GM18870 (cell line): ENCODE results near the gene GARIN5B.
"Not testable (repeated sequence)": the region's sequence is repeated elsewhere in the genome, so short reads cannot be mapped to it uniquely, and the experiment has no call there.

Experiments used
- ATAC-seq: cut with Tn5 transposase; IDR thresholded peaks from one replicate; pipeline ENCODE4 v1.9.1; 2021; ENCODE audit warnings: moderate library complexity; ENCODE audit not compliant: unreplicated experiment

GARIN5B gene

DNA sequence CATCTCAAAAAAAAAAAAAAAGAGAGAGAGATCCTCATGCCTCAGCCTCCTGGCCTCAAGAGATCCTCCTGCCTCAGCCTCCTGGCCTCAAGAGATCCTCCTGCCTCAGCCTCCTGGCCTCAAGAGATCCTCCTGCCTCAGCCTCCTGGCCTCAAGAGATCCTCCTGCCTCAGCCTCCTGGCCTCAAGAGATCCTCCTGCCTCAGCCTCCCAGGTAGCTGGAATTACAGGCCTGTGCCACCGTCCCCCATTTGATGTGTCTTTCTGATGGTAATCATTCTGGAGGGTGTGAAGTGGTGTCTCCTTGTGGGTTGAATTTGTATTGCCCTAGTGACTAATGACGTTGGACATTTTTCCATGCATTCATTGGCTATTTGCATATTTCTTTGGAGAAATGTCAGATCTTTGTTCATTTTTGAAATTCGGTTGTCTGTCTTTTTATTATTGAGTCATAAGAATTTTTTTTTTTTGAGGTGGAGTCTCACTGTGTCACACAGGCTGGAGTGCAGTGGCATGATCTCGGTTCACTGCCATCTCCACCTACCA, 34.2 kb downstream of the GARIN5B start:
- ATAC-seq, result not testable (repeated sequence)

DNA sequence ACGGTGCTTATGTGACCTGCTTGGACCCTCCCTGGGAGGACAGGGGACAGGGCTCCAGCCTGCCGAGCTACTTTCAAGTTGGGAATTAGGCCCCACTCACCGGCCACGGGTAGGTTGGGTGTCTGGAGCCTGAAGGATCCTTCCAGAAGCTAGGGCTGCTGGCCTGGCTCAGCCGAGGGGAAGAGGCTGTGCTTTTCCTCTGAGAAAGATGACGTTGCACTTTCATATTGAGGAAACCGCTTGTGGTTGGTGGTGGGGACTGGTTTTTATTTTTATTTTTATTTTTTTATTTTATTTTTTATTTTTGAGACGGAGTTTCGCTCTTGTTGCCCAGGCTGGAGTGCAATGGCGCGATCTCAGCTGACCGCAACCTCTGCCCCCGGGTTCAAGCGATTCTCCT, 37.9 kb downstream of the GARIN5B start, which contains the start of gene TMEM150B:
Gene TMEM150B (minus strand): TSS at position 170 of the 400 bp plus-strand sequence. CDS start 4,305 bp downstream, outside the sequence.
- ATAC-seq, result no peak

DNA sequence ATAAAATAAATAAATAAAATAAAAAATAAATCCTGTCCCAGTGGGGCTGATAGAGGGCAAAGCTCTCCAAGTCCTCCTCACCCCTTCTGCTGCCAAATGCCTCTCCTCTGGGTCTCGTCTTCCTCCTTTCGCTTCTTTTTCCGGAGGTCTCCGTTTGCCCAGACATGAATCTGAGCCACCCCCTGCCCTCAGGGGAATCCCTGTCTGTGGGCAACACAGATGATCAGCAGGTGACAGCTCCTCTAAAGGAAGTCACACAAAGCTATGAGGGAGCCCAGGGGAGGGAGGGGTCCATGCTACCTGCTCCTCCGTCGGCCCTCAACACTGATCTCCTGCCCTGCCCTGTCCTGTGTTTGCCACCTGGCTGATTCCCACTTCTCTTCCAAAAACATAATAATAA, 38.4 kb downstream of the GARIN5B start:
- ATAC-seq, result no peak

DNA sequence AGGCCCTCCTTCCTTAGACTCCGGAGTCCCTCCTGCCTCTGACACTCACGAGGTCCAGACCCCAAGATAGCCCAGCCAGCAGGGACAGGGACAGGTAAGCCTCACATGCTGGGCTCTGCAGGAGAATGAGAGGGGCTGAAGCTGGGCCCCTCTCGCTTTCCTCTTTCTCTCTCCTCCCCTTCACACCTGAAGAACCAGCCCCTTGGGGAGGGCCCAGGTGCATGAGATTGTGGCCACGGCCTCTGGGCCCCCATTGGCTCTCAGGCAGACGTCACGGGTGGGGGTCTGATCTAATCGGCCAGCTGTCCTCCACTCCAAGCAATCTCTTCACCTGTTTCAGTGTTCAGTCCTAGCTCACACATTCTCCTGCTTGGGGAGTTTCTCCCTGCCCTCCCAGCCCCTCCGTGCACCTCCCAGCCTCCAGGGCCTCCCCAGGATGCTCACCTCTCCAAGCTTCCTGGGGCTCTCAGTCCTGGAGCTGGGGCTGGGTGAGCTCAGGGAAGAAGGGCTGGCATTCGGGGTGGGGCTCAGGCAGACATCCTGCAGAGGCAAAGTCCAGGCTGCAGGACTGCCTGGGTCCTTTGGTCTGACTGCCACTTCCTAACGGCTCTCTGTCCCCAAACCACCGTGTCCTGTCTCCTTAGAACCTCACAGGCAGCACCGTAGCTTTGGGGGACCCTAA, 40.7 kb downstream of the GARIN5B start:
- ATAC-seq, result no peak

DNA sequence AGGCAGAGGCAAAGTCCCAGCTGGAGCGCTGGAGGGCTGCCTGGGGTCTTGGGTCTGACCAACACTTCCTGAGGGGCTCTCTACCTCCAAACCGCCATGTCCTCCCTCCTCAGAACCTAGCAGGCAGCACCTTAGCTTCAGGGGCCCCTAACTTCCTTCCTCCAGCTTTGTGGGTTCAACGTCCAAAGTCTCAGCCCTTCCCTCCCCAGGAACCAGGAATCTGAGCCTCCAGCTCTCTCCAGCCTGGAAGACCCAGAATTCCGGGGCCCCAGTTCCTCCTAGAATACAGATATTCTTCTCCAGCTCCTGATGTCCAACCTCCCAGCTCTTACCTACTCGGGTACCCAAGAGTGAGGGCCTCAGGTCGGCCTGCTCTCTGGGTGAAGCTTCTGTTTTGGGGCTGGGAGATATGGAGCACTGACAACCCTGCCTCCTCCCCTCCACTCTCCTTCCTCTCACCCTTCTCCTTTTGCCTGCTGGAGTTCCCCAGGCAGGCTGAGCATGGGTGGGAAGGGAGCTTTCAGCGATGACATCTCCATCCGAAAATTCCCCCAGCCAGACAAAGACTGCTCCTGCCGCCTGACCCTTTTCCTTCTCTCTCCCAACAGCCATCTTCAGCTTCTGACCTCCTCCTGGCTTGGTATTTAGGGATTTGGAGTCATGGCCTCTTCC, 41.5 kb downstream of the GARIN5B start:
- no peak for ATAC-seq

DNA sequence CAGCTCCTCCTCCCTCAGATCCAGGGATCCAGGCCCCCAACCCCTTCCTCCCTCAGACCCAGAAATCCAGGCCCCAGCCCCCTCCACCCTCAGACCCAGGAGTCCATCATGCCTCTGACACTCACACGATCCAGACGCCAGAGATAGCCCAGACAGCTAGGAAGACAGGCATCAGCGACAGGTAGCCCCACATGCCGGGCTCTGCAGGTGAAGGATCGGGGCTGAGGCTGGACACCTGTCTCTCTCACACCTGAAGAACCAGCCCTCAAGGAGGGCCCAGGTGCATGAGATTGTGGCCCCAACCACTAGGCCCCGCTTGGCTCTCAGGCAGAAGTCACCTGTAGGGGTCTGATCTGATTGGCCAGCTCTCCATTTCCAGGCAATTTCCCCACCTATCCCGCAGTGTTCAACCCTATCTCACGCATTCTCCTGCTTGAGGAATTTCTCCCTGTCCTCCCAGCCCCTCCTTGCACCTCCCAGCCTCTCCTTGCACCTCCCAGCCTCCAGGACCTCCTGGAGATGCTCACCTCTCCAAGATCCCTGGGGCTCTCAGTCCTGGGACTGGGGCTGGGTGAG, 42.1 kb downstream of the GARIN5B start:
- ATAC-seq, result no peak

DNA sequence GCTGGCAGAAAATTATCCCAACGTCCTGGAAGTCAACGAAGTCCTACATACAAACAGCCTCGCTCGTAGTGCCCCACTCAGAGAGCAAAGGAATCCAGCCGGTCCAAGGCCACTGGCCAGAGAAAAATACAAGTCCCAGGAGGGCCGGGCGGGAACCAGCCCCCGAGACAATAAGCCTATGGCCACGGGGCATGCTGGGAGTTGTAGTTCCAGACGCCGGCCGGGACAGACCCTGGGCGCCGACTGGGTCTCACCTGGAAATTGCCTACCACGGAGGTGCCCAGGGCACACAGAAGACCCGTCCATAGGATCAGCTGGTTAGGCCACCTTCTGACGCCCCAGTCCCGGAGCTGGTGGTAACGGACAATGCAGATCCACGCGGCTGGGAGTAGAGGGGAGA, 43.3 kb downstream of the GARIN5B start:
- ATAC-seq, result no peak

DNA sequence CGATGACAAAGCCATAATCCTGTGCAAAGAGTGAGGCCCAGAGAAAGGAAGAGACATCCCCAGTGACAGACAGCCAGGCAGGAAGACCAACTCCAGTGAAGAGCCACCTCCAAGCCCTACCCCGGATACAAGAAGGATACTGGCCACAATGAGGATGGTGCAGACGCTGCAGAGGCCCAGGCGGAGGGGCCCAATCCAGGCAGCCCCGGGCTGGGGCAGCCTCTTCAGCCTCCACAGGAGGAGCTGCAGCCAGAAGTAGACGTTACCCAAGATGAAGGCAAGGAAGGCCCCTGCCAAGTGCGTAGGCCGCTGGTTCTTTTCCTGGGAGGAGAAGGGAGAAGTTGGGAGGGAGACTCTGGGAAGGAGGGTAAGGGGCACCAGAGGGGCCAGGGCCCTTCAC, 46.4 kb downstream of the GARIN5B start:
- ATAC-seq, result no peak

DNA sequence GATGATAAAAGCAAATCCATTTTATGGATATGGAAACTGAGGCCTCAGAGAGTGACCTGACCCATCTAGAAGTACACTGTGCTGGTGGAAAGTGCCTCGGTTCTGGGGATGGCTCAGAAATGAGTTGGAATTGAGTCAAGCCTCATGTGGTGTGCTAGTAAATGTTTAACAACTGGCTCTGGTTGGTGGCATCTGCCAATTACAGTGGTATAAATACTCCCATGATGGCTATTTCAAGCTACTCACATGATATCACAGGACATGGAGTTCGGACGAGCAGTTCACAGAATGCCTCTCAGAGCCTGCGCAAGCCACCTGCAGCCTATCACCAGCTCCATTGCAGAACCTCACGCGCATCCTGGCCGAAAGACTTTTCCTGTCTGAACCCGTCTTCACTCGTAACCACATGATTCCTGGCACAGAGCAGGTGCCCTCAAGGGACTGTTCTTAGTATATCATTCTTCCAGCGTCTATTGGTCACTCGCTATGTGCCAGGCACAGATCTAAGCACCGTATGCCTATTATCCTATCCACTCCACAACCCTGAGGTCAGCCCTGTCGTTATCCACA, 47.0 kb downstream of the GARIN5B start:
- ATAC-seq, result no peak

DNA sequence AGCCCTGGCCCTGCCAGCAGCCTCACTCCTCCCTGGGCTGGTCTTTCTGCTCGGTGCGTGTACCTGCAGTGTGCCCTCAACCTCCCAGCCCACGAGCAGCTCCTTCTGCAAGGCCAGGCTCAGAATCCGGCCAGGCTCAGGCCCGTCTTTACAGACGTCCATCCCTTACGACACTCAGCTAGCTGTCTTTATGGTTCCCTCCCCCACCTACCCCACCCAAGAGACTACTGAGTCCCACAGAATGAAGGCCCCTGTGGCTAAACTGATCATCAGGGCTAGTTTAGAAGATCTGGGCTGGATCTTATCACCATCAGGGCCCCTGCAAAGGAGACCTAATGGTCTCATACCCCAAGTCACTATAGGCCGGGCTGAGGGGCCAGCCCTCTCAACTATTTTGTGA, 48.7 kb downstream of the GARIN5B start:
- ATAC-seq, result no peak

DNA sequence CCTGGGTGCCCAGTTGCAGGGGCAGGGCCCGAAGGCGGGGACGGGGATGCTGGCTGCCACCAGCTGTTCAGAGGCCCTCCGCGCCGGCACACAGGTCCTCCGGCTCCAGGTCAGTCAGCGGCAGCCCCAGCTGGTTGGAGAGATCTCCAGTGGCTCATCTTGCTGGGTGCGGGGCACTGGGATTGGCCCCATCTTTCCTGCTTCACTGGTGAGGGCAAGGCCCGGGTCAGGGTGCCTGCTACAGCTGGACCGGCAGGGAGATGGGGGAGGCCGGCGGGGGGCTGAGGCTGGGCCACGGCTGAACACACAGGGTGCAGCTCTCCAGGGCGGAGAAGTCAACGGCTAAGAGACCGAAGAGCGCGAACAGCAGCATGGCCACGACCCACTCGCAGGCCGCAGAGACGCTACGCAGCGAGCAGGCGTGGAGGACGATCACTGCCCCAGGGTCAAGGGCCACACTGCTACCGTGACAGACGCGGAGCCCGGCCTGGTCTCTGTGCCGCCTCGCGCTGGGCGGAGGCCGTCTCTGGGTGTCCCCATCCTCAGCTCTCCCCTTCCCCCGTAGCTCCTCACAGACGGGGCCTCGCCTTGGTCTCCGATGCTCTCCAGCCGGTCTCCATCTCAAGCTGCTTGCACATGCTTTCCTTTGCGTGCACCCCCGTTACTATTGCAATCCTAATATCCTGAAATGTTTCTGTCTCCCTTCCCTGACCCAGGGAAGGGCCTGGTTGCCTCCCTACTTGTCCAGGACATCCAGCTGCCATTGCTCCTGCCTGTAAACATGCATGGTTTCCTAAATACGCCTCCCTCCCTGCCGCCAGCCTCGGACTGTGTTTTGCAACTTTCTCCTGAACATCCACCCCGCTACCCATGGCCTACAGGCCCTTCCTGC, 50.2 kb downstream of the GARIN5B start:
- no peak for ATAC-seq

DNA sequence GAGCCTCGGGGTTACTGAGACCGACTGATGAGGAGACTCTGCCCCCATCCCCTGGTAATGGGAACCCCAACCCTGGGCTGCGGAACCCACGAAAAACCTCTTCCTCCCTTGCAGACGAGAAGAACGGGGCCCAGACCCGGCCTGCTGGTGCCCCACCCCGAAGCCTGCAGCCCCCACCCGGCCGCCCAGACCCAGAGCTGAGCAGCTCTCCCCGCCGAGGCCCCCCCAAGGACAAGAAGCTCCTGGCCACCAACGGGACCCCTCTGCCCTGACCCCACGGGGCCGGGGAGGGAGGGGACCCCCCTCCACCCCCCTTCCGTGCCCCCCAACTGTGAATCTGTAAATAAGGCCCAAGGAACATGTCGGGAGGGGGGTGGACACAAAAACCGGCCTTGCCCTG, 51.3 kb downstream of the GARIN5B start:
- no peak for ATAC-seq

DNA sequence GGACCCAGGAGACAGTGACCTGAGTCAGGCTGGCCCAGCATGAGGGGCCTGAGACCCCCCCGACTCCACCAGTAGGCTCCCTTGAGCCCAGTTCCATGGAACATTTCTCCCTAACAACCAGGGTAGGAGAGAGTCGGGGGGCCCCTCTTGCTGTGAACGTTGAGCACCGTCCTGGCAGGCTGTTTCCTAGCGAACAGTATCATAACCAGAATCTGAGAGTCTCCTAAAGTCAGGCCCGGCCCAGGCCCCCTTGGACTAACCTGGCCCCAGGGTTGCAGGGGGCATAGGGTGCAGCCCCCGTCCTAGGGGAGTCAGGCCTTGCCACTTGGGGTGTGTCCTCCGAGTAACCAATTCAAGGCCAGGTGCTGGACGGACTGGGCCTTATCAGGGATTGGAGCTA, 51.7 kb downstream of the GARIN5B start:
- ATAC-seq, result no peak

DNA sequence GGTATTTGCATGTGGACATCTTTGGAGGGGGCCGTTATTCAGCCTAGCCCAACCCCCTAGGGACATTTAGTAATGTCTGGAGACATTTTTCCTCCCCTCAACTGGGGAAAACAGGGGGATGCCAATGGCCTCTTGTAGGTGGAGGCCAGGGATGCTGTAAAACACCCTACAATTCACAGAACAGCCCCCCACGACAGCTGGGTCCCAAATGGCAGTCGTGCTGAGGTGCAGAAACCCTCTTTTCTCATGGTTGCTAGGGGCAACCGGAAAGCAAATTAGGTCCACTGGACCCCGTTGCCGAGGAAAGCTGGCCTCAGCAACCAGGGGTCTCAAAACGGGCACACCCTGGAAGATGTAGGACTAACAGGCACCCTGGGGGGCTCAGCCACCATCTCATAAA, 52.6 kb downstream of the GARIN5B start:
- ATAC-seq, result no peak

DNA sequence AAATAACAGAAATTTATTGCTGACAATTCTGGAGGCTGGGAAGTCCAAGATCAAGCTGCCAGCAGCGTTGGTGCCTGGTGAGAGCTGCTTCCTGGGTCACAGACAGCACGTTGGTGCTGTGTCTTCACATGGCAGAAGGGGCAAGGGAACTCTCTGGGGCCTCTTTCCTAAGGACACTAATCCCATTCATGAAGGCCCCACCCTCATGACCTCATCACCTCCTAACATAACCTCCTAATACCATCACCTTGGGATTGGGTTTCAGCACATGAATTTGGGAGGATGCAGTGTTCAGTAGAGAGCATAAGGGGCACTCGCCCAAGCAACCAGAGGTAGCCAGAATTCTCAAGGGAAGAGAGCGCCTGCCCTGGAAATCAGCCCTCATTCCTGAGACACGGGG, 53.6 kb downstream of the GARIN5B start:
- ATAC-seq, result no peak

DNA sequence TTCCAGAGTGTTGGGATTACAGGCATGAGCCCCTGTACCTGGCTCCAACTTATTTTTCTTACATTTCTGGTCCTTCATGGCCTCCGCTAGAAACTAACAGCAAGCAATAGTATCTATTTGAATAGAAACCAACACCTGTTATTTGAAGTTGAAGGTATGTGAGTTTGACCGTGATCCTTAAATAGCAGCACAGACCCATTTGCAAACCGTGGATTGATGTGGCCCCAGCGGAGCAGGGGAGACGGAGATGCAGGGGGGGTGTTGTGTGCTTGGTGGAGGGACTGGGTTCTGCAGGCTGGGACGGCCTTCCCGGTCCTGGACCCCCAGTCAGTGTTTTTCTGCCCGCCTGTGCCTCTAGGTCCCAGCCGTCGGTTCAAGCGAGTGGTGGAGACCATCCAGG, 54.8 kb downstream of the GARIN5B start:
- ATAC-seq, result no peak

DNA sequence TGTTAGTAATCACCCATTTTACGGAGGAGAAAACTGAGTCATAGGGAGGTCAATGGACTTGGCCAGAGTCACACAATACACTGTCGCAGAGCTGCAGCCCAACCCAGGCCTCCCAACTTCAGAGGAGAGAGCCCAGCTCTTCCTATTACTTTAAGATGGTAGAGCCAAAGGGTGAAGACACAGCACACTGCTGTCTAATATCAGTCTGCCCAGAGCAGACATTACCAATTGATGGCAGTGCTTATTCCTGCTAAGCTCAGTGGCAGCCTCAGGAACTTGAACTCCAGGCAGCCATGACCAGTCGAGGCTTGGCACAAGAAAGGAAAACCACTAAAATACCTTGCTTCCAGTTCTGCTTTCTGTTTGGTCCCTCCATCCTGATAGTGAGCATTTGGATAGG, 56.3 kb downstream of the GARIN5B start:
- ATAC-seq, result no peak

DNA sequence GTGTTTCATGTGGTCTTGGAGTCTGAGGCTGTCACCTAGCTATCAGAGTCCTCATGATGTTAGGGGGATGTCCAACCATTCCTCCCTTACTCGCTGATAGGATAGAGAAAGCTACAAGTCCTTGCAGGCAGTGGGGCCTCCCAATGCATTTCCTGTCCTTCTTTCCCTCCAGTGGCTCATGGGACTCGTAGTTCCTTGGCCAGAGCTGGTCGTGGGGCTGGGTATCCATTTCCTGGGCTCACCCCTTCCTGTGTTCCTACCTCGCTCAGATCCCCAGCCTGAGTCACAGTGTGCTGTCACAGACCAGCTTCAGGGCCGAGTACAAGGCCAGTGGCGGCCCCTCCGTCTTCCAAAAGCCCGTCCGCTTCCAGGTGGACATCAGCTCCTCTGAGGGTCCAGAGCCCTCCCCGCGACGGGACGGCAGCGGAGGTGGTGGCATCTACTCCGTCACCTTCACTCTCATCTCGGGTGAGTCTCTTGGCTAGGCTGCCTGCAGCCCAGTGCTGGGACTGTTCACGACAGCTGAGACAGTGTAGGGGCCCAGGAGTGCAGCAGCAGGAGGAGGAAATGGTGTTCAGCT, 57.0 kb downstream of the GARIN5B start:
- no peak for ATAC-seq

DNA sequence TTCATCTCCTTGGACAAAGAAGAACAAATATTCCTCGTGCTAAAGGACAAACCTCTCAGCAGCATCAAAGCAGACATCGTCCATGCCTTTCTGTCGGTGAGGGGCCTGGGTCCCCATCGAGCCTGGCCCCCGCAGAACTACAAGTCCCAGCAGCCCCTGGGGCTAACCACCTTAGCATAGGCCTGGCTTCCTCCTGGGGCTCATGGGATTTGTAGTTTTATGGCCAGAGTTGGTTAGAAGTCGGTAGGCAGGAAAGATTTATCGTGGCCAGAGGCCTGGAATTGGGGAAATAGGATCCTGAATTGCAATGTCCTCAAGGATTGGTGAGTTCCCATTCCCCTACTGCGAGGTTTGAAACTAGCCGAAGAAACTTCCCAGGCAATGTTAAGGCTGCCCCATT, 57.6 kb downstream of the GARIN5B start:
- ATAC-seq, result no peak

DNA sequence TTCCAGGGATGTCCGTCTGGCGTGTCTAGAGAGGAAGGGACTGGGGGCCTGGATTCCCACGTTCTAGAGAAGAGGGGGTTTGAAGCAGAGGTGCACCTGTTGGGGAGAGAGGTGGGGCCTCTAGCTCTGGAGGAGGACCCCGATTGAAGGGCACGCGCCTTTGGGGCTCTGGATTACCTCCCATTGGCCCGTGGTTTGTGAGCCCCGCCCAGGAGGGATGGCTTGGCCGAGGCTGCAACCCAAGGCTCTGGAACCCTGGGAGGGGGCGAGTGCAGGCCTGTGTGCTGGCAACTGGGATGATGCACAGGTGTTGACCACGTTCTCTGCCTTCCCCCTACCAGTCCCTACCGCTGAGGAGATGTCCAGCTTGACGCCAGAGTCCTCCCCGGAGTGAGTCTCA, 58.1 kb downstream of the GARIN5B start:
- no peak for ATAC-seq
